Spleen (tissue), 7 donors: Measurements from ENCODE around the gene MGME1.

ENCODE experiments used
- POLR2A ChIP-seq, 3 donors: fragments of 450-650 bp; IDR thresholded peaks; one replicate each; pipeline ENCODE4 v1.5.1; 2017; ENCODE audit warnings: antibody characterized with exemption in 3 of 3, mild to moderate bottlenecking in 1 of 3
- POLR2AphosphoS5 ChIP-seq, 3 donors: sonication (generic); formaldehyde crosslinking; IDR thresholded peaks; one replicate each; pipeline ENCODE4 v1.5.1; 2017; ENCODE audit warnings: antibody characterized with exemption in 3 of 3
- TF ChIP-seq, protein P1 (sequence below), 11 experiments: fragments of 200-600 bp in 7 of 11; fragments of 450-650 bp in 4 of 11; sonication (generic) in 4 of 11; IDR thresholded peaks in 8 of 11; conservative IDR thresholded peaks in 3 of 11; 1 replicate in 7 of 11; 2 replicates in 4 of 11; pipeline versions ENCODE4 v1.4.0 to v1.8.0; 2016 to 2021; ENCODE audit warnings: antibody characterized with exemption in 11 of 11, inconsistent platforms in 4 of 11, mild to moderate bottlenecking in 1 of 11
- donor health status: DM: no; HTN: no; CAD: no; lungs with moderate emphysema.
- donor health status: DM: no; HTN: no; CAD: no.
- donor health status: DM: no; HTN: no; CAD: no.

DNA sequence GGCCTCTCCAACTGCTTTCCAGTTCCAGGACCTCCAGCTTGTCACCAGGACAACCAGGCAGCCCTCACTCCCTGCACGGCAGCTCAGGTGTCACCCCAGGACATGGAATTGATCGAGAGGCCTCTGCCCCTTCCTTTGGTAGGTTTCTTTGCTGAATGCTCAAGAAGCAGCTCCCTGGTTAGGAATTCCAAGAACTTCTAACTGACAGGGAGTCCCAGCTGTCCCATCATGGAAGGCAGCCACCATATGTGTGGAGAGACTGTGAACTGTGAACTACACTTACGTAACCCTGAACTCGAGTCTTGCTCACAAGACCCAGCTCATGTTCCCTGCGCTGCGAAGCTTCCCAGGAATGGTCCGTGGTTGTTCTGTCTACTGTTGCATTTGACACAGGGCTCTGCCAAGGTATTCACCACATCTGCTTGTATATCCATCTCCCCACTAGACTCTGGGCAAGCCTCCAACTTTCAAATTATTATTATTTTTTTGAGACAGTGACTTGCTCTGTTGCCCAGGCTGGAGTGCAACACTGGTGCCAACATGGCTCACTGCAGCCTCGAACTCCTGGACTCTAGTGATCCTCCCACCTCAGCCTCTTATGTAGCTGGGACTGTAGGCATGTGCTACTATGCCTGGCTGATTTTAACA, 35.7 kb downstream of the MGME1 start:
- TF ChIP-seq, protein P1, sequence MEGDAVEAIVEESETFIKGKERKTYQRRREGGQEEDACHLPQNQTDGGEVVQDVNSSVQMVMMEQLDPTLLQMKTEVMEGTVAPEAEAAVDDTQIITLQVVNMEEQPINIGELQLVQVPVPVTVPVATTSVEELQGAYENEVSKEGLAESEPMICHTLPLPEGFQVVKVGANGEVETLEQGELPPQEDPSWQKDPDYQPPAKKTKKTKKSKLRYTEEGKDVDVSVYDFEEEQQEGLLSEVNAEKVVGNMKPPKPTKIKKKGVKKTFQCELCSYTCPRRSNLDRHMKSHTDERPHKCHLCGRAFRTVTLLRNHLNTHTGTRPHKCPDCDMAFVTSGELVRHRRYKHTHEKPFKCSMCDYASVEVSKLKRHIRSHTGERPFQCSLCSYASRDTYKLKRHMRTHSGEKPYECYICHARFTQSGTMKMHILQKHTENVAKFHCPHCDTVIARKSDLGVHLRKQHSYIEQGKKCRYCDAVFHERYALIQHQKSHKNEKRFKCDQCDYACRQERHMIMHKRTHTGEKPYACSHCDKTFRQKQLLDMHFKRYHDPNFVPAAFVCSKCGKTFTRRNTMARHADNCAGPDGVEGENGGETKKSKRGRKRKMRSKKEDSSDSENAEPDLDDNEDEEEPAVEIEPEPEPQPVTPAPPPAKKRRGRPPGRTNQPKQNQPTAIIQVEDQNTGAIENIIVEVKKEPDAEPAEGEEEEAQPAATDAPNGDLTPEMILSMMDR (IDR thresholded peaks at IDR 0.05 in 8 of 11, conservative IDR thresholded peaks at IDR 0.05 in 3 of 11) = no peak
- no peak for TF ChIP-seq POLR2A (IDR thresholded peaks at IDR 0.05)
- no peak for TF ChIP-seq POLR2AphosphoS5 (IDR thresholded peaks at IDR 0.05)
